Measurements from ENCODE around the gene PSME1. TPM values are rescaled to one million over a fixed set of nuclear protein-coding genes. Genes with fewer than 3 reads are reported as not detected.

The PSME1 gene
- polyA plus RNA-seq, 1 donor (not counting 4 experiments of a cell fraction or from before 2014, with no cell fraction given) = 75.1 TPM

GRCh38 chr14:24185741-24186140 lies 49.7 kb downstream of the PSME1 start:
- FAIRE-seq = no peak
- dilution Hi-C loops (cut with MboI; ENCODE audit: extremely low pct_ligation_motif_present, low sequenced_read_pairs) = no loop called here

GRCh38 chr14:24186831-24187538 lies 51.0 kb downstream of the PSME1 start:
- Histone ChIP-seq H3K9ac (ENCODE audit: control insufficient read depth, extremely low read depth, insufficient read depth, low read length) (no peak overlapping the region), H3K27me3 (ENCODE audit: control insufficient read depth, extremely low read depth, insufficient read depth, low read length) (no peaks in the 10 kb centered on the region), H3K4me2 (ENCODE audit: control insufficient read depth, extremely low read depth, insufficient read depth, low read depth, low read length) (no peak overlapping the region), H3K79me2 (ENCODE audit: control insufficient read depth, insufficient read depth, low read length) (peaks cover 18% of the 10 kb centered on the region), H3K27ac (ENCODE audit: control insufficient read depth, insufficient read depth, low read length) (no peak overlapping the region), H2AFZ (ENCODE audit: control insufficient read depth, low read length) (no peak overlapping the region), H3K4me1 (ENCODE audit: control insufficient read depth, extremely low read depth, insufficient read depth, low read length) (peaks cover 15% of the 10 kb centered on the region), H3K9me1 (ENCODE audit: control insufficient read depth, extremely low read depth, insufficient read depth, low read length) (no peaks in the 10 kb centered on the region), H3K4me3 (ENCODE audit: control insufficient read depth in 2 of 3, extremely low read depth in 1 of 3, insufficient read depth in 2 of 3, low read depth in 1 of 3, low read length in 3 of 3) (no peak overlapping the region), H4K20me1 (ENCODE audit: control insufficient read depth, extremely low read depth, insufficient read depth, low read length) (peaks cover 4% of the 10 kb centered on the region), H3K36me3 (ENCODE audit: control insufficient read depth in 2 of 2, extremely low read depth in 1 of 2, insufficient read depth in 2 of 2, low read length in 2 of 2) (peaks cover 46 to 50% of the 10 kb centered on the region in 2 experiments), H3K9me3 (ENCODE audit: control insufficient read depth, low read depth, low read length) (no peaks in the 10 kb centered on the region)
- DNase-seq (ENCODE audit: low read depth, low spot score) = no peak
- FAIRE-seq = no peak
- no peak for TF ChIP-seq CTCF (optimal IDR thresholded peaks at IDR 0.05 in 1 of 3, IDR thresholded peaks at IDR 0.05 in 1 of 3, conservative IDR thresholded peaks at IDR 0.05 in 1 of 3; ENCODE audit: extremely low read depth in 1 of 3, insufficient read depth in 2 of 3, low read length in 3 of 3)
- TF ChIP-seq EZH2 (IDR thresholded peaks at IDR 0.05; ENCODE audit: low read length) = no peak
- dilution Hi-C loops (cut with MboI; ENCODE audit: extremely low pct_ligation_motif_present, low sequenced_read_pairs) = no loop called here

More at GRCh38 chr14:24185741-24186140, 49.7 kb downstream of the PSME1 start:
- Histone ChIP-seq H3K9me3 (ENCODE audit: control insufficient read depth, low read depth, low read length) (no peaks in the 10 kb centered on the region), H4K20me1 (ENCODE audit: control insufficient read depth, extremely low read depth, insufficient read depth, low read length) (peaks cover 4% of the 10 kb centered on the region), H3K79me2 (ENCODE audit: control insufficient read depth, insufficient read depth, low read length) (peaks cover 15% of the 10 kb centered on the region), H3K4me1 (ENCODE audit: control insufficient read depth, extremely low read depth, insufficient read depth, low read length) (peaks cover 15% of the 10 kb centered on the region), H3K36me3 (ENCODE audit: control insufficient read depth in 2 of 2, extremely low read depth in 1 of 2, insufficient read depth in 2 of 2, low read length in 2 of 2) (peaks cover 45 to 49% of the 10 kb centered on the region in 2 experiments), H3K9me1 (ENCODE audit: control insufficient read depth, extremely low read depth, insufficient read depth, low read length) (no peaks in the 10 kb centered on the region), H3K27me3 (ENCODE audit: control insufficient read depth, extremely low read depth, insufficient read depth, low read length) (no peaks in the 10 kb centered on the region), H3K9ac (ENCODE audit: control insufficient read depth, extremely low read depth, insufficient read depth, low read length) (no peak overlapping the region), H3K27ac (ENCODE audit: control insufficient read depth, insufficient read depth, low read length) (no peak overlapping the region), H2AFZ (ENCODE audit: control insufficient read depth, low read length) (no peak overlapping the region), H3K4me2 (ENCODE audit: control insufficient read depth, extremely low read depth, insufficient read depth, low read depth, low read length) (no peak overlapping the region), H3K4me3 (ENCODE audit: control insufficient read depth in 2 of 3, extremely low read depth in 1 of 3, insufficient read depth in 2 of 3, low read depth in 1 of 3, low read length in 3 of 3) (no peak overlapping the region)
- no peak for TF ChIP-seq EZH2 (IDR thresholded peaks at IDR 0.05; ENCODE audit: low read length)
- no peak for TF ChIP-seq CTCF (optimal IDR thresholded peaks at IDR 0.05 in 1 of 3, IDR thresholded peaks at IDR 0.05 in 1 of 3, conservative IDR thresholded peaks at IDR 0.05 in 1 of 3; ENCODE audit: extremely low read depth in 1 of 3, insufficient read depth in 2 of 3, low read length in 3 of 3)
- no peak for DNase-seq (ENCODE audit: low read depth, low spot score)

All from keratinocyte (primary cell).